ENCODE data around the gene TPST2.

The TPST2 gene

GRCh38 chr22:26601726-26602125 is 11.8 kb upstream of the TPST2 start:
- H3K27ac ChIP-seq (ENCODE audit: poor library complexity, severe bottlenecking): no peak overlapping the region
- peaks cover 3% of the 10 kb centered on the region for H3K4me1 ChIP-seq (ENCODE audit: insufficient read depth, poor library complexity, severe bottlenecking)
- no peak overlapping the region for H3K4me3 ChIP-seq (ENCODE audit: severe bottlenecking)
- TF ChIP-seq CTCF (IDR thresholded peaks at IDR 0.05; ENCODE audit: poor library complexity, severe bottlenecking): no peak
- no peak for ATAC-seq (ENCODE audit: low read depth)
- no peaks in the 10 kb centered on the region for H3K27me3 ChIP-seq (ENCODE audit: insufficient read depth, poor library complexity, severe bottlenecking)
- H3K9me3 ChIP-seq (ENCODE audit: severe bottlenecking): no peaks in the 10 kb centered on the region
- H3K36me3 ChIP-seq (ENCODE audit: low read depth): no peaks in the 10 kb centered on the region
- no peak for DNase-seq (ENCODE audit: low spot score)

GRCh38 chr22:26599505-26599904 is 9.6 kb upstream of the TPST2 start:
- Histone ChIP-seq H3K4me1 (ENCODE audit: insufficient read depth, poor library complexity, severe bottlenecking) (no peaks in the 10 kb centered on the region), H3K4me3 (ENCODE audit: severe bottlenecking) (no peak overlapping the region), H3K27me3 (ENCODE audit: insufficient read depth, poor library complexity, severe bottlenecking) (no peaks in the 10 kb centered on the region), H3K27ac (ENCODE audit: poor library complexity, severe bottlenecking) (no peak overlapping the region), H3K36me3 (ENCODE audit: low read depth) (no peaks in the 10 kb centered on the region), H3K9me3 (ENCODE audit: severe bottlenecking) (no peaks in the 10 kb centered on the region)
- no peak for TF ChIP-seq CTCF (IDR thresholded peaks at IDR 0.05; ENCODE audit: poor library complexity, severe bottlenecking)
- no peak for DNase-seq (ENCODE audit: low spot score)
- ATAC-seq (ENCODE audit: low read depth): no peak

- ATAC-seq (ENCODE audit: low read depth): no peak
- Histone ChIP-seq H3K27me3 (ENCODE audit: insufficient read depth, poor library complexity, severe bottlenecking) (no peaks in the 10 kb centered on the region), H3K9me3 (ENCODE audit: severe bottlenecking) (no peaks in the 10 kb centered on the region), H3K36me3 (ENCODE audit: low read depth) (no peaks in the 10 kb centered on the region), H3K27ac (ENCODE audit: poor library complexity, severe bottlenecking) (no peak overlapping the region), H3K4me3 (ENCODE audit: severe bottlenecking) (no peak overlapping the region), H3K4me1 (ENCODE audit: insufficient read depth, poor library complexity, severe bottlenecking) (no peaks in the 10 kb centered on the region)
- no peak for TF ChIP-seq CTCF (IDR thresholded peaks at IDR 0.05; ENCODE audit: poor library complexity, severe bottlenecking)
- no peak for DNase-seq (ENCODE audit: low spot score)
Measured at GRCh38 chr22:26597480-26597879, 7.5 kb upstream of the TPST2 start.

- DNase-seq (ENCODE audit: low spot score) (no peak), ATAC-seq (ENCODE audit: low read depth) (no peak)
- no peaks in the 10 kb centered on the region for H3K36me3 ChIP-seq (ENCODE audit: low read depth)
- no peaks in the 10 kb centered on the region for H3K27me3 ChIP-seq (ENCODE audit: insufficient read depth, poor library complexity, severe bottlenecking)
- H3K27ac ChIP-seq (ENCODE audit: poor library complexity, severe bottlenecking): no peak overlapping the region
- peaks cover 2% of the 10 kb centered on the region for H3K4me1 ChIP-seq (ENCODE audit: insufficient read depth, poor library complexity, severe bottlenecking)
- H3K9me3 ChIP-seq (ENCODE audit: severe bottlenecking): no peaks in the 10 kb centered on the region
- no peak overlapping the region for H3K4me3 ChIP-seq (ENCODE audit: severe bottlenecking)
- TF ChIP-seq CTCF (IDR thresholded peaks at IDR 0.05; ENCODE audit: poor library complexity, severe bottlenecking): no peak
Measured at GRCh38 chr22:26597026-26597425, 7.1 kb upstream of the TPST2 start.

GRCh38 chr22:26593763-26594162 is 3.8 kb upstream of the TPST2 start:
- no peak for TF ChIP-seq CTCF (IDR thresholded peaks at IDR 0.05; ENCODE audit: poor library complexity, severe bottlenecking)
- H3K9me3 ChIP-seq (ENCODE audit: severe bottlenecking): no peaks in the 10 kb centered on the region
- no peak overlapping the region for H3K4me3 ChIP-seq (ENCODE audit: severe bottlenecking)
- no peak overlapping the region for H3K27ac ChIP-seq (ENCODE audit: poor library complexity, severe bottlenecking)
- H3K36me3 ChIP-seq (ENCODE audit: low read depth): no peaks in the 10 kb centered on the region
- DNase-seq (ENCODE audit: low spot score): no peak
- ATAC-seq (ENCODE audit: low read depth): no peak
- H3K4me1 ChIP-seq (ENCODE audit: insufficient read depth, poor library complexity, severe bottlenecking): peaks cover 3% of the 10 kb centered on the region
- H3K27me3 ChIP-seq (ENCODE audit: insufficient read depth, poor library complexity, severe bottlenecking): no peaks in the 10 kb centered on the region
